ENCODE data around the gene DYNLT2B. TPM values are rescaled to one million over a fixed set of nuclear protein-coding genes. Genes with fewer than 3 reads are reported as not detected.

The DYNLT2B gene
- total RNA-seq, 2 experiments from 2014 or later = 8.8 to 9.5 TPM

DNA sequence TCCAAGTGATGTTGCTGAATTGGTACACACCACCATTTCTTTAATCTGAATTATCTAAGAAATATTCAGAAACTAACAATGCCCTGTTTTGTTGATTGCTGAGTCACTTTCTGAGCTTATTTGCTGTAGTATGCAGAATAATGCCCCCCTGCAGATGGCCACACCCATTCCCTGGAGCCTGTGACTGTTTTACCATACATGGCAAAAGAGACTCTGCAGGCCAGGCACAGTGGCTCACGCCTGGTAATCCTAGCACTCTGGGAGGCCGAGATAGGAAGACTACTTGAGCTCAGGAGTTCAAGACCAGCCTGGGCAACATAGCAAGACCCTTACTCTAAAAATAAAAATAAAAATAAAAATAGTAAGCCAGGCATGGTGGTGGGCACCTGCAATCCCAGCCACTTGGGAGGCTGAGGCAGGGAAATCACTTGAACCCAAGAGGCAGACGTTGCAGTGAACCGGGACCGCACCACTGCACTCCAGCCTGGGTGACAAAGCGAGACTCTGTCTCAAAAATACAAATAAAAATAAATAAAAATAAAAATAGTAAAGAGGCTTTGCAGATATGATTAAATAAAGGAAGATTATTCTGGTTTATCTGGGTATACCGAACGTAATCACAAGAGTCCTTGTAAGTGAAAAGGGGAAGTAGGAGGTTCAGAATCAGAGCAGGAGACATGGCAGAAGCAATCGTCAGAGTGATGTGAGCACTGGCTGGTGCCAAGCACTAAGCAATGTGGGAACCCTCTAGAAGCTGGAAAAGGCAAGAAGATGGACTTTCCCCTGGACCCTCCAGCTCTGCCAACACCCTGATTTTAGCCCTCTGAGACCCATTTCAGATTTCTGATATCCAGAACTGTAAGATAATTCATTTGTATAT is 49.5 kb downstream of the DYNLT2B start:
- H3K27me3 Mint-ChIP-seq = no peaks in the 10 kb centered on the region
- ChIA-PET POLR2A (no interaction called here), CTCF (interaction anchor here (0.6 to 2.2 kb wide), 6 partner anchors 10 to 417 kb away, joined by 3 to 7 read pairs (median 3); no protein-coding TSS in a partner anchor)
- peaks cover 2% of the 10 kb centered on the region for H3K9me3 Mint-ChIP-seq
- H3K36me3 Mint-ChIP-seq (ENCODE audit: low read depth) = peaks cover 34% of the 10 kb centered on the region
- DNase-seq (no peak), ATAC-seq (no peak)
- no peak overlapping the region for H3K4me3 Mint-ChIP-seq
- H3K4me1 Mint-ChIP-seq (ENCODE audit: low read depth) = peaks cover 29% of the 10 kb centered on the region
- no peak overlapping the region for H3K27ac Mint-ChIP-seq
- TF ChIP-seq, protein P1, sequence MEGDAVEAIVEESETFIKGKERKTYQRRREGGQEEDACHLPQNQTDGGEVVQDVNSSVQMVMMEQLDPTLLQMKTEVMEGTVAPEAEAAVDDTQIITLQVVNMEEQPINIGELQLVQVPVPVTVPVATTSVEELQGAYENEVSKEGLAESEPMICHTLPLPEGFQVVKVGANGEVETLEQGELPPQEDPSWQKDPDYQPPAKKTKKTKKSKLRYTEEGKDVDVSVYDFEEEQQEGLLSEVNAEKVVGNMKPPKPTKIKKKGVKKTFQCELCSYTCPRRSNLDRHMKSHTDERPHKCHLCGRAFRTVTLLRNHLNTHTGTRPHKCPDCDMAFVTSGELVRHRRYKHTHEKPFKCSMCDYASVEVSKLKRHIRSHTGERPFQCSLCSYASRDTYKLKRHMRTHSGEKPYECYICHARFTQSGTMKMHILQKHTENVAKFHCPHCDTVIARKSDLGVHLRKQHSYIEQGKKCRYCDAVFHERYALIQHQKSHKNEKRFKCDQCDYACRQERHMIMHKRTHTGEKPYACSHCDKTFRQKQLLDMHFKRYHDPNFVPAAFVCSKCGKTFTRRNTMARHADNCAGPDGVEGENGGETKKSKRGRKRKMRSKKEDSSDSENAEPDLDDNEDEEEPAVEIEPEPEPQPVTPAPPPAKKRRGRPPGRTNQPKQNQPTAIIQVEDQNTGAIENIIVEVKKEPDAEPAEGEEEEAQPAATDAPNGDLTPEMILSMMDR (IDR thresholded peaks at IDR 0.05) = no peak
- intact Hi-C loops (cut with micrococcal nuclease) = no loop called here

DNA sequence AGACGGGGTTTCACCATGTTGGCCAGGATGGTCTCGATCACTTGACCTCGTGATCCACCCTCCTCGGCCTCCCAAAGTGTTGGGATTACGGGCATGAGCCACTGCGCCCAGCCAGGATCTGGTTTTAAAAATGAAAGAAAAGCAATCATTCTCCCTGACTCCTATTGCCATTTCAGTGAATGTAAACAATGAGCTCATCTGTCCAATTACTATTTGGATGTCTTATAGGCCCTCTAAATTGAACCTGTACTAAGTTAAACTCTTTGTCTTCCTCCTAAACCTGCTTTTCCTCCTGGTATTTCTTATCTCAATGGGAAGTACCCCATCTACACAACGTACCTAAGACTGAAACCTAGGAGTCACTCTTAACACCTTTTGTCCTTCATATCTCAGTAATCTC is 54.2 kb downstream of the DYNLT2B start:
- DNase-seq (no peak), ATAC-seq (no peak)
- POLR2A ChIA-PET = interaction anchor here (1.0 kb wide), 1 partner anchor 10 kb away, joined by 4 read pairs; no protein-coding TSS in a partner anchor
- Mint-ChIP-seq H3K27ac (no peak overlapping the region), H3K36me3 (ENCODE audit: low read depth) (peaks cover 22% of the 10 kb centered on the region), H3K4me3 (no peak overlapping the region), H3K4me1 (ENCODE audit: low read depth) (no peaks in the 10 kb centered on the region), H3K27me3 (no peaks in the 10 kb centered on the region), H3K9me3 (peaks cover 3% of the 10 kb centered on the region)
- CTCF ChIA-PET = interaction anchor here (1.5 kb wide), 1 partner anchor 9 kb away, joined by 4 read pairs; no protein-coding TSS in a partner anchor
- TF ChIP-seq, protein P1 (IDR thresholded peaks at IDR 0.05) = no peak
- intact Hi-C loops (cut with micrococcal nuclease) = no loop called here

DNA sequence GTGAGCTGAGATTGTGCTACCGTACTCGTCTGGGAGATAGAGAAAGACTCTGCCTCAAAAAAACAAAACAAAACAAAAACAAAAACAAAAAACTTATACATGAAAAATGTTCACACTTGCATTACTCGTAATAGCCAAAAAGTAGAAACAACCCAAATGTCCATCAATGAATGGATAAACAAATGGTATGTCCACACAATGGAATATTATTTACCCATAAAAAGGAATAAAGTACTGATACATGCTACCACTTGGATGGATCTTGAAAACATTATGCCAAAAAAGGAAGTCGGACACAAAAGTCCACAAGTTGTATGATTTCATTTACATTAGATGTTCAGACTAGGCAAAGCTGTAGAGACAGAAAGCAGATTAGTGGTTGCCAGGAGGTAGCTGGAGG is 57.3 kb downstream of the DYNLT2B start:
- DNase-seq = no peak
- H3K4me3 Mint-ChIP-seq = no peak overlapping the region
- H3K9me3 Mint-ChIP-seq = peaks cover 3% of the 10 kb centered on the region
- H3K27ac Mint-ChIP-seq = no peak overlapping the region
- no peaks in the 10 kb centered on the region for H3K4me1 Mint-ChIP-seq (ENCODE audit: low read depth)
- ATAC-seq = no peak
- TF ChIP-seq, protein P1 (IDR thresholded peaks at IDR 0.05) = no peak
- ChIA-PET CTCF (interaction anchor here (2.4 kb wide), 1 partner anchor 262 kb away, joined by 10 read pairs; no protein-coding TSS in a partner anchor), POLR2A (no interaction called here)
- peaks cover 23% of the 10 kb centered on the region for H3K36me3 Mint-ChIP-seq (ENCODE audit: low read depth)
- no peaks in the 10 kb centered on the region for H3K27me3 Mint-ChIP-seq
- intact Hi-C loops (cut with micrococcal nuclease) = no loop called here

DNA sequence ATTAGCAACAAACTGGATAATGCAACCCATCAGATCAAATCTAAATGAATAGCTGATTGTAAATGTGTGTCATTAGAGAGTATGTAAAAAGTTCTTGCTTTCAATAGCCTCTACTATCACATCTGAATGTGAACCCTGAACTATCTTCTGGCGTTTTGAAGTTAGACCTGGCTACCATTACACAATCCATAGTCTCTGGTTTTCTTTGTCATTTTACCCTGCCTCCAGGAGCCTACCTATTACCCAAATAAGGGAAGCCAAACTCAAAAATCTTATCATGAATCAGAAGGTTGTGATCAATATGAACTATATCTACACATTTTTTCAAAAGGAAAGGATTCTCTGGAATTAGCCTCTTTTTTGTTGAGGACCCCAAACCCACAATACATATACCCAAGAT is 62.3 kb downstream of the DYNLT2B start:
- POLR2A ChIA-PET = interaction anchor here (1.0 to 1.2 kb wide), 3 partner anchors 16 to 267 kb away, joined by 3 to 5 read pairs (median 3); no protein-coding TSS in a partner anchor
- H3K36me3 Mint-ChIP-seq (ENCODE audit: low read depth) = peaks cover 11% of the 10 kb centered on the region
- DNase-seq (no peak), ATAC-seq (no peak)
- H3K4me1 Mint-ChIP-seq (ENCODE audit: low read depth) = peaks cover 2% of the 10 kb centered on the region
- H3K9me3 Mint-ChIP-seq = peaks cover under 1% of the 10 kb centered on the region
- no peak overlapping the region for H3K4me3 Mint-ChIP-seq
- peak overlapping the region; percentile 5 for H3K27ac Mint-ChIP-seq
- CTCF ChIA-PET = interaction anchor here (0.7 to 5.8 kb wide), 8 partner anchors 17 to 273 kb away, joined by 3 to 50 read pairs (median 4); partner anchors contain the start of gene DYNLT2B
- TF ChIP-seq, protein P1 (IDR thresholded peaks at IDR 0.05) = no peak
- no peaks in the 10 kb centered on the region for H3K27me3 Mint-ChIP-seq
- intact Hi-C loops (cut with micrococcal nuclease) = loop anchor here (10.0 kb wide), 1 partner anchor 59 kb away; the partner anchor contains the start of gene DYNLT2B

Measured in activated CD8-positive, alpha-beta T cell treated with anti-CD3 and anti-CD28 coated beads for 36 hours (primary cell).